ENCODE data around the gene DTX4. TPM values are rescaled to one million over a fixed set of nuclear protein-coding genes. Genes with fewer than 3 reads are reported as not detected.

Gene DTX4
- total RNA-seq, 1 donor, result 4.7 TPM

DNA sequence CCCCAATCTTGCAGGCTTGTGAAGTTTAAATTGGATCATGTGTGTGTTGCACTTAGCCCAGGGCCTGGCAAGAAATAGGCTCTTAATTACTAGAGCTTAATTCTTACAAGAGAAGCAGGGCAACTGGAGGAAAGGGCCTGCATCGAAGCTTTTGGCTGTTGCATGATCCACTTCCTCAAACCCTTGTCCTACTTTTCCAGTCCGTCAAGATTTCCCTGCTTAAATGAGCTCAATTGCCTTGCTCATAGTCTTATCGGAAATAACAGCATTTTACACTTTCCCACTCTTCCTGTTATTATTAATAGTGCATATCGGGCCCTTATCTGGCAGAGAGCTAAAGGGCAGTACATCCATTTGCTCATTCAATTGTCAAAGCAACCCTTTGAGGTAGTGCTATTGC is 18.1 kb downstream of the DTX4 start:
- TF ChIP-seq, protein P1, sequence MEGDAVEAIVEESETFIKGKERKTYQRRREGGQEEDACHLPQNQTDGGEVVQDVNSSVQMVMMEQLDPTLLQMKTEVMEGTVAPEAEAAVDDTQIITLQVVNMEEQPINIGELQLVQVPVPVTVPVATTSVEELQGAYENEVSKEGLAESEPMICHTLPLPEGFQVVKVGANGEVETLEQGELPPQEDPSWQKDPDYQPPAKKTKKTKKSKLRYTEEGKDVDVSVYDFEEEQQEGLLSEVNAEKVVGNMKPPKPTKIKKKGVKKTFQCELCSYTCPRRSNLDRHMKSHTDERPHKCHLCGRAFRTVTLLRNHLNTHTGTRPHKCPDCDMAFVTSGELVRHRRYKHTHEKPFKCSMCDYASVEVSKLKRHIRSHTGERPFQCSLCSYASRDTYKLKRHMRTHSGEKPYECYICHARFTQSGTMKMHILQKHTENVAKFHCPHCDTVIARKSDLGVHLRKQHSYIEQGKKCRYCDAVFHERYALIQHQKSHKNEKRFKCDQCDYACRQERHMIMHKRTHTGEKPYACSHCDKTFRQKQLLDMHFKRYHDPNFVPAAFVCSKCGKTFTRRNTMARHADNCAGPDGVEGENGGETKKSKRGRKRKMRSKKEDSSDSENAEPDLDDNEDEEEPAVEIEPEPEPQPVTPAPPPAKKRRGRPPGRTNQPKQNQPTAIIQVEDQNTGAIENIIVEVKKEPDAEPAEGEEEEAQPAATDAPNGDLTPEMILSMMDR (IDR thresholded peaks at IDR 0.05; ENCODE audit: insufficient read depth, low read depth, low read length), result no peak
- H3K4me3 ChIP-seq (ENCODE audit: low read depth, low read length), result no peak overlapping the region
- DNase-seq (ENCODE audit: low read depth), result no peak

DNA sequence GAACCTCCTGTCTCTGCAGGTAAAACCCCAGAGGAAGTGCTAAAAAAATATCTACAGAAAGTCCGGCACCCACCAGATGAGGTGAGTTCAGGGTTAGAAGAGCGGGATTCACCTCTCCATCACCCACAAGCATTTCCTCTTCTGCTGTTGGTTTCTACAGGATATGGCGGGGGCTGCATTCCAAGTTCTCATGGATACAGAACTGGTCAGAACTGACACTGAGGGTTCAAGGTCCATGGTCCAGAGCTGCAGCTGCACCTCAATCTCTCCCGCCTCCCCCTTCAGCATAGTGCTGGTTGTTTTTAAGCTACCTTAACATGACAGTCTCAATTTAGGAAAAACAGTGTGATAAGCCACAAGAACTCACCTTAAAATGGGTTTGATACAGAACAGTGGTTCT is 19.2 kb downstream of the DTX4 start:
- DNase-seq (ENCODE audit: low read depth), result no peak
- H3K4me3 ChIP-seq (ENCODE audit: low read depth, low read length), result no peak overlapping the region
- TF ChIP-seq, protein P1 (IDR thresholded peaks at IDR 0.05; ENCODE audit: insufficient read depth, low read depth, low read length), result no peak

DNA sequence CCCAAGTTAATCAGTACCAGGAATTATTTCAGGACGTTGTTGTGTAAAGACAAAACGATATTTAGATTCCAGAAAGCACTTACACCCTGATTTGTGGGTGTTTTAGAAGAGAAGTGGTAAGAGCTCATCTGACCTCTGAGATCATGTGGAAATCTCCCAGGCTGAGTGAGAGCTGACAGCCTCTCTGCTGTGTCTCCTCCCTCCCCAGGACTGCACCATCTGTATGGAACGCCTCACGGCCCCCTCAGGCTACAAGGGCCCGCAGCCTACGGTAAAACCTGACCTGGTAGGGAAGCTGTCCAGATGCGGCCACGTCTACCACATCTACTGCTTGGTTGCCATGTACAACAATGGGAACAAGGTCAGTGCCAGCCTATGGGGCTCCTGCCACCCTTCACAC is 20.0 kb downstream of the DTX4 start:
- TF ChIP-seq, protein P1 (IDR thresholded peaks at IDR 0.05; ENCODE audit: insufficient read depth, low read depth, low read length), result no peak
- no peak for DNase-seq (ENCODE audit: low read depth)
- H3K4me3 ChIP-seq (ENCODE audit: low read depth, low read length), result no peak overlapping the region

DNA sequence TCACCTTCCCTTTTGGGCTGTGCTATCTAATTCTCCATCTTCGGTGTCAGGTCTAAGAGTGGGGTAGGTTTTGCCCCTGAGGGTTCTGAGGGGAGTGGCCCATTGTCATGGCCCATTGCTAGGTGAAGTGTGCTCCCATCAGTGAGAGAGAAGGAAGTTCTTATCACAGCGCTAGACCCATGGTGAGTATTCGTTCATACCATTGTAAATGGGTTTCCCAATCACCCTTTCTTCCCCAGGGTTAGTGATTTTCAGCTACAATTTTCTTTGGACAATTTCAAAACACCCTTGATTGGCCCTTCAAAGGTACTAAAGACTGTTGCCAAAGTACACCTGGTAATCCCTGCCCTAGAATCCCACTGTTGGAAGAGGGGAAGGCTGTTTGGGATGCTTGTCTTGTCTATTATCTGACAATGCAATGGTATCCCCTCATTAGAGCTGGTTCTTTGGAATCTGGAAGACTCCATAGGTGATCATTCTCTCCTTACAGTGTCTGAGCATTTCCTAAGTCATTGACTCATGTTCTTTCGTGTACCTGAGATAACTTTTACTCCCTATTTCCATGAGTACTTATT is 20.6 kb downstream of the DTX4 start:
- DNase-seq (ENCODE audit: low read depth), result no peak
- H3K4me3 ChIP-seq (ENCODE audit: low read depth, low read length), result no peak overlapping the region
- TF ChIP-seq, protein P1 (IDR thresholded peaks at IDR 0.05; ENCODE audit: insufficient read depth, low read depth, low read length), result no peak

DNA sequence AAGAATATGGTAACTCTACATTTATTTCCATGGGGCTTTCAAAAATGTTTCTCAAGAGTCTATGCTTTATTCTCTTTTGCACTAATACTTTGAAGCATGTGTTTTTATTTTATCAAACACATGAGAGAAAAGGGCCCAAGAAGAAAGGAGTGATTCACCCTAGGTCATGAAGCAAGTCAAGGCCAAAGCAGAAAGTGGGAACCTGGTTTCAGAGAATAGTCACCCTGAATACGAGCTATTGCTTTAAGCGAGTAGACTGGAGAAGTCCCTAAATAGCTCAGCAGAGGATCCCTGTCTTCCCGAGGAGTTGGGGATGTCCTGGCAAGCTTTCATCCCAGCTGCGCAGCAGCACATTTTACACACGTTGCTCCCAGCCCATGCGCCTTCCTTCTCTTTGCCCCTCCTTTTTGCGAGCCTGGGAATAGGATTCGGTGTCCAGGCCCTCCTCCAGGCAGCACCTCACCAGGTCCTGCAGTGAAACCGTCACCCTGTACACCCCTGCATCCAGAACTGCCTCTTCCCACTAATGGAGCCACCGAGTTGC is 21.7 kb downstream of the DTX4 start:
- no peak for DNase-seq (ENCODE audit: low read depth)
- TF ChIP-seq, protein P1 (IDR thresholded peaks at IDR 0.05; ENCODE audit: insufficient read depth, low read depth, low read length), result no peak

DNA sequence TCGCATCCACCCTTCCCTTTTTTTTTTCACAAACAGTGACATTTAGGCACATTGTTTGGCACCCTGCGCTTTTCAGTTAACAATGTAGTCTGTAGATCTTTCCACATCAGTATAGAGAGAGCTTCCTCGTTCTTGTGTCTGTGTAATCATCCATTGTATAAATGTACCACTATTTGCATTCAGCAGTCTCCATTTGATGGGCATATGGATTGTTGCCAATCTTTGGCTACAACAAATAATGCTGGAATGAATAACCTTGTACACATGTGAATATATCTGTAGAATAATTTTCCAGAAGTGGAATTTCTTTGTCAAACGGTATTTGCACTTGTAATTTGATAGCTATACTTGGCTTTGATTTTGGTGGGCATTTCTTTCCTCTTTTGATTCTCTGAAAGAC is 23.7 kb downstream of the DTX4 start:
- TF ChIP-seq, protein P1 (IDR thresholded peaks at IDR 0.05; ENCODE audit: insufficient read depth, low read depth, low read length), result no peak
- DNase-seq (ENCODE audit: low read depth), result no peak
- no peak overlapping the region for H3K4me3 ChIP-seq (ENCODE audit: low read depth, low read length)

More for the DNA sequence above, 21.7 kb downstream of the DTX4 start:
- no peak overlapping the region for H3K4me3 ChIP-seq (ENCODE audit: low read depth, low read length)

DNA sequence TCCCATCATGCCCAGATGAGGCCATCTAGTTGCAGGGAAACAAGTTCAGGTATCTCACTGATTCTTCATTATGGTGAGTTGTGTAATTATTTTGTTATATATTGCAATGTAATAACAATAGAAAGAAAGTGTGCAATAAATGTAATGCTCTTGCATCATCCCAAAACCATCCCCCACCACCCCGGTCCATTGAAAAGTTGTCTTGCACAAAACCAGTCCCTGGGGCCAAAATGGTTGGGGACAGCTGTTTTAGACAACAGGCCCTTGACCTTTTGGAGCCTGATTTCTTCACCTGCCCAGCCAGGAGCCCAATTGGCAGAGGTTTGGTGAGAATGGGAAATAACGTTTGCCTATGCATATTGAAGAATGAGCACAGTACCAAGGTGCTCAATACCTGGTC is 24.8 kb downstream of the DTX4 start:
- TF ChIP-seq, protein P1 (IDR thresholded peaks at IDR 0.05; ENCODE audit: insufficient read depth, low read depth, low read length), result no peak
- no peak overlapping the region for H3K4me3 ChIP-seq (ENCODE audit: low read depth, low read length)
- DNase-seq (ENCODE audit: low read depth), result no peak
